Uterus (tissue), 4 donors: ENCODE measurements around the gene ADORA1. TPM values are rescaled to one million over a fixed set of nuclear protein-coding genes. Genes with fewer than 3 reads are reported as not detected.

Source experiments
- DNase-seq, 2 donors: peaks; one replicate each; pipeline ENCODE4 v3.0.0-alpha.2; 2019 to 2020
- H3K27ac ChIP-seq, 2 donors: fragments of 200-600 bp; sonication (generic); 1 replicate in 1 of 2; 2 replicates in 1 of 2; pipeline ENCODE4 v1.5.1; 2016 to 2018
- H3K27me3 ChIP-seq, 2 donors: fragments of 200-600 bp; sonication (generic); one replicate each; pipeline ENCODE4 v1.5.1; 2018 to 2019; ENCODE audit warnings: control low read depth in 1 of 2
- H3K36me3 ChIP-seq, 2 donors: fragments of 200-600 bp; sonication (generic); one replicate each; pipeline ENCODE4 v1.5.1; 2019; ENCODE audit warnings: control low read depth in 1 of 2
- H3K4me1 ChIP-seq, 2 donors: fragments of 200-600 bp; sonication (generic); one replicate each; pipeline ENCODE4 v1.5.1; 2018 to 2019; ENCODE audit warnings: control low read depth in 1 of 2
- H3K4me3 ChIP-seq, 2 donors: fragments of 200-600 bp; sonication (generic); 1 replicate in 1 of 2; 2 replicates in 1 of 2; pipeline ENCODE4 v1.5.1; 2018 to 2019; ENCODE audit warnings: mild to moderate bottlenecking in 1 of 2
- H3K9me3 ChIP-seq, 2 donors: fragments of 200-600 bp; sonication (generic); one replicate each; pipeline ENCODE4 v1.5.1; 2019; ENCODE audit warnings: control low read depth in 1 of 2
- POLR2A ChIP-seq, 2 donors: fragments of 450-650 bp; IDR thresholded peaks; one replicate each; pipeline ENCODE4 v1.6.1; 2016; ENCODE audit warnings: antibody characterized with exemption in 2 of 2, mild to moderate bottlenecking in 1 of 2, moderate library complexity in 1 of 2
- intact Hi-C: fragments of 100-400 bp; cut with DNase I; formaldehyde crosslinking; loops from one replicate; pipeline ENCODE4 v1.15.1; 2023; ENCODE audit warnings: low total_unique reads
- total RNA-seq, 4 donors: library from RNA; depleted of rRNA in 3 of 4; stranded (reverse); fragments of >200 nt in 3 of 4; gene quantifications; one replicate each; pipeline versions ENCODE4 v1.1.0 to v1.2.4, GENCODE V29; 2014 to 2023
- TF ChIP-seq, protein P1 (sequence below), 4 experiments: fragments of 200-600 bp in 2 of 4; fragments of 450-650 bp in 2 of 4; sonication (generic) in 2 of 4; IDR thresholded peaks; one replicate each; pipeline ENCODE4 v1.5.1; 2016 to 2019; ENCODE audit warnings: antibody characterized with exemption in 4 of 4, mild to moderate bottlenecking in 2 of 4, moderate library complexity in 1 of 4
- donor health status: DM: yes; HTN: yes; CAD: no.

Gene ADORA1
- total RNA-seq, 4 donors from 2014 or later: 3.0 TPM; not detected in 2

GRCh38 chr1:203210350-203210749 lies 82.8 kb downstream of the ADORA1 start:
- no peak for TF ChIP-seq POLR2A (IDR thresholded peaks at IDR 0.05)
- TF ChIP-seq, protein P1, sequence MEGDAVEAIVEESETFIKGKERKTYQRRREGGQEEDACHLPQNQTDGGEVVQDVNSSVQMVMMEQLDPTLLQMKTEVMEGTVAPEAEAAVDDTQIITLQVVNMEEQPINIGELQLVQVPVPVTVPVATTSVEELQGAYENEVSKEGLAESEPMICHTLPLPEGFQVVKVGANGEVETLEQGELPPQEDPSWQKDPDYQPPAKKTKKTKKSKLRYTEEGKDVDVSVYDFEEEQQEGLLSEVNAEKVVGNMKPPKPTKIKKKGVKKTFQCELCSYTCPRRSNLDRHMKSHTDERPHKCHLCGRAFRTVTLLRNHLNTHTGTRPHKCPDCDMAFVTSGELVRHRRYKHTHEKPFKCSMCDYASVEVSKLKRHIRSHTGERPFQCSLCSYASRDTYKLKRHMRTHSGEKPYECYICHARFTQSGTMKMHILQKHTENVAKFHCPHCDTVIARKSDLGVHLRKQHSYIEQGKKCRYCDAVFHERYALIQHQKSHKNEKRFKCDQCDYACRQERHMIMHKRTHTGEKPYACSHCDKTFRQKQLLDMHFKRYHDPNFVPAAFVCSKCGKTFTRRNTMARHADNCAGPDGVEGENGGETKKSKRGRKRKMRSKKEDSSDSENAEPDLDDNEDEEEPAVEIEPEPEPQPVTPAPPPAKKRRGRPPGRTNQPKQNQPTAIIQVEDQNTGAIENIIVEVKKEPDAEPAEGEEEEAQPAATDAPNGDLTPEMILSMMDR (IDR thresholded peaks at IDR 0.05): no peak
- Histone ChIP-seq H3K36me3 (no peaks in the 10 kb centered on the region), H3K27me3 (no peaks in the 10 kb centered on the region), H3K9me3 (no peaks in the 10 kb centered on the region), H3K4me3 (no peak overlapping the region), H3K27ac (no peak overlapping the region), H3K4me1 (no peaks in the 10 kb centered on the region)
- no peak for DNase-seq
- intact Hi-C loops: loop anchor here (5.0 kb wide), 1 partner anchor 88 kb away; no protein-coding TSS in a partner anchor

DNA sequence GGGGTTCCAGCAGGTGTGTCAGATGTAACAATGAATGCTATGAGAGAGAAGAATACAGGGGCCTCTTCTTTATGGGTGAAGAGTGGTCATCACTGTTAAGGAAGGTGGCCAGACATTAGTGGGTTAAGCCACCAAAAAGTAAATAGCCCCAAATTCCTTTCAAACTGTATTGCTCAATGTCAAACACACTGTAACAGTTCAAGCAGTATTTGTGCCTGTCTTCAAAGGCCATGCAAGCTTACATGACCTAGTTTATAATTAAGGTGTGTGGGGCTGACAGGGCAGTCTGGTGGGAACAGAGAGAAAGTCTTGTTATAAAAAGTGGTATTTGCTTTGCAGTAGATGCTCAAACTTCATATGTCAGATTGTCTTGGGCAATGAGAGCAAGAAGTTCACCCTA lies 83.5 kb downstream of the ADORA1 start:
- Histone ChIP-seq H3K27ac (no peak overlapping the region), H3K4me1 (no peaks in the 10 kb centered on the region), H3K36me3 (no peaks in the 10 kb centered on the region), H3K27me3 (no peaks in the 10 kb centered on the region), H3K9me3 (no peaks in the 10 kb centered on the region), H3K4me3 (no peak overlapping the region)
- intact Hi-C loops: loop anchor here (5.0 kb wide), 1 partner anchor 89 kb away; no protein-coding TSS in a partner anchor
- TF ChIP-seq, protein P1 (IDR thresholded peaks at IDR 0.05): no peak
- TF ChIP-seq POLR2A (IDR thresholded peaks at IDR 0.05): no peak
- no peak for DNase-seq

DNA sequence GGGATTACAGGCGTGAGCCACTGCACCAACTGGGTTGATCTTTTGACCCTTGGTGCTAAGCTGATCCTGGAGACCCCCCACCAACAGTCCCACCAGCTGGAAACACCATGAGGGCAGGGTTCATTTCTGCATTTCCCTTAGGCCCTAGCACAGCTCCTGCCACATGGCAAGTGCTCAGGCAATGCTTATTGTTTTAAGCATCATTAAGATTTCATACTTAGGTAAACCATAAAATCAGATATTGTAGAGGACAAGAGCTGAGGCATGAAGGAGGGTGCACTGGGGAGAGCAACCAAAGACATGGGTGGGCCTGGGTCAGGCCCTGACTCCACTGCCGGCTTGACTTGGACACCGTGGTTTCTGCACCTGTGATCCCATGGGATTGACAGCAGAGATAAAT lies 84.3 kb downstream of the ADORA1 start:
- Histone ChIP-seq H3K4me3 (no peak overlapping the region), H3K27me3 (no peaks in the 10 kb centered on the region), H3K27ac (no peak overlapping the region), H3K9me3 (no peaks in the 10 kb centered on the region), H3K36me3 (no peaks in the 10 kb centered on the region), H3K4me1 (no peaks in the 10 kb centered on the region)
- DNase-seq: no peak
- TF ChIP-seq POLR2A (IDR thresholded peaks at IDR 0.05): no peak
- TF ChIP-seq, protein P1 (IDR thresholded peaks at IDR 0.05): no peak
- intact Hi-C loops: loop anchor here (5.0 kb wide), 1 partner anchor 90 kb away; no protein-coding TSS in a partner anchor

DNA sequence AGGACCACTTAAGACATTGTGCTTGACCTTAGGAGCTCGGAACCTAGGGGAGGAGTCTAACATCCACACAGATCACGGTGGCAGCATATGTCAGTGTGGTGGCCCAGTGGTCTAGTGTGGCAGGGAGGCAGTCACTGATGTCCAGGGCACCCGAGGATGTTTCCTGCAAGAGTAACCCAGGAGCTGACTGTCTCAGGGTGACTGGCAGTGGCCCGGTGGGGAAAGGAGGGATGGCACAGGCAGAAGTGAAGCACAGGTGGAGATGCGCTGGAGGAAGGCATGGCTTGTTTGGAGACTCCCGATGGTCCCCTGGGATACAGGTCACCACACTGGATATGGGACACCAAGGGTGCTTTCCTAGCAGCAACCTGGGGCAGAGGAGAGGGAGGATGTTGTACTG lies 85.6 kb downstream of the ADORA1 start:
- Histone ChIP-seq H3K4me3 (no peak overlapping the region), H3K9me3 (no peaks in the 10 kb centered on the region), H3K36me3 (no peaks in the 10 kb centered on the region), H3K4me1 (no peaks in the 10 kb centered on the region), H3K27ac (no peak overlapping the region), H3K27me3 (no peaks in the 10 kb centered on the region)
- DNase-seq: no peak
- intact Hi-C loops: loop anchor here (5.0 kb wide), 1 partner anchor 91 kb away; no protein-coding TSS in a partner anchor
- TF ChIP-seq, protein P1 (IDR thresholded peaks at IDR 0.05): no peak
- no peak for TF ChIP-seq POLR2A (IDR thresholded peaks at IDR 0.05)

- H3K27me3 ChIP-seq: no peaks in the 10 kb centered on the region
- intact Hi-C loops: loop anchor here (5.0 kb wide), 1 partner anchor 93 kb away; no protein-coding TSS in a partner anchor
- H3K36me3 ChIP-seq: no peaks in the 10 kb centered on the region
- TF ChIP-seq, protein P1 (IDR thresholded peaks at IDR 0.05): no peak
- TF ChIP-seq POLR2A (IDR thresholded peaks at IDR 0.05): no peak
- no peak for DNase-seq
- no peaks in the 10 kb centered on the region for H3K9me3 ChIP-seq
- H3K4me3 ChIP-seq: no peak overlapping the region
- H3K4me1 ChIP-seq: no peaks in the 10 kb centered on the region
- H3K27ac ChIP-seq: no peak overlapping the region
These were observed 87.3 kb downstream of the ADORA1 start for GRCh38 chr1:203214871-203215270.
